ENCODE measurements around the gene PTPN18. TPM values are rescaled to one million over a fixed set of nuclear protein-coding genes. Genes with fewer than 3 reads are reported as not detected.

PTPN18 gene
- total and polyA plus RNA-seq, 2 donors (not counting 1 experiment from before 2014, with no cell fraction given), result 91.0 to 102 TPM

GRCh38 chr2:130310881-130311280 is 45.0 kb upstream of the PTPN18 start:
- Histone ChIP-seq H3K4me1 (ENCODE audit: control insufficient read depth in 2 of 2, insufficient read depth in 2 of 2, low read length in 2 of 2) (no peaks in the 10 kb centered on the region), H3K9ac (ENCODE audit: low read length) (no peak overlapping the region), H3K27me3 (replicated peaks in 1 of 4; ENCODE audit: control extremely low read depth in 1 of 4, control insufficient read depth in 3 of 4, insufficient read depth in 4 of 4, low read length in 3 of 4) (peaks cover 0 to 4% (median 0%) of the 10 kb centered on the region in 4 experiments), H3K4me2 (replicated peaks; ENCODE audit: low read depth, low read length, poor library complexity, severe bottlenecking) (no peak overlapping the region), H3K79me2 (ENCODE audit: control insufficient read depth, insufficient read depth, low read length) (no peaks in the 10 kb centered on the region), H3K36me3 (replicated peaks in 1 of 2; ENCODE audit: control extremely low read depth in 1 of 2, control insufficient read depth in 1 of 2, extremely low read depth in 1 of 2, insufficient read depth in 2 of 2, low read length in 1 of 2) (no peaks in the 10 kb centered on the region), H2AFZ (ENCODE audit: insufficient read depth, low read depth, low read length, poor library complexity, severe bottlenecking) (no peak overlapping the region), H3K27ac (ENCODE audit: low read length in 2 of 2) (no peak overlapping the region), H3K9me3 (ENCODE audit: control extremely low read depth in 1 of 3, control insufficient read depth in 2 of 3, insufficient read depth in 1 of 3, low read length in 2 of 3) (no peaks in the 10 kb centered on the region), H3K4me3 (ENCODE audit: control extremely low read depth in 1 of 5, extremely low read depth in 1 of 5, insufficient read depth in 1 of 5, low read depth in 2 of 5, low read length in 4 of 5) (no peak overlapping the region), H4K20me1 (ENCODE audit: control insufficient read depth, insufficient read depth, low read length, poor library complexity, severe bottlenecking) (no peaks in the 10 kb centered on the region)
- ATAC-seq (ENCODE audit: low read depth) (no peak), DNase-seq (no peak)
- POLR2A ChIA-PET, result no interaction called here
- Mint-ChIP-seq H3K4me1 (no peaks in the 10 kb centered on the region), H3K4me3 (no peak overlapping the region), H3K9me3 (ENCODE audit: insufficient read depth) (no peaks in the 10 kb centered on the region), H3K27ac (no peak overlapping the region), H3K27me3 (peaks cover 7% of the 10 kb centered on the region)
- intact Hi-C loops (cut with micrococcal nuclease), result no loop called here
- CTCF ChIA-PET, result no interaction called here
- TF ChIP-seq CTCF (IDR thresholded peaks at IDR 0.05), result no peak

- no peaks in the 10 kb centered on the region for H3K36me3 ChIP-seq (replicated peaks in 1 of 2; ENCODE audit: control extremely low read depth in 1 of 2, control insufficient read depth in 1 of 2, extremely low read depth in 1 of 2, insufficient read depth in 2 of 2, low read length in 1 of 2)
- ChIA-PET POLR2A (no interaction called here), CTCF (no interaction called here)
- Mint-ChIP-seq H3K4me1 (no peaks in the 10 kb centered on the region), H3K27me3 (peaks cover 11% of the 10 kb centered on the region), H3K4me3 (no peak overlapping the region), H3K9me3 (ENCODE audit: insufficient read depth) (no peaks in the 10 kb centered on the region), H3K27ac (no peak overlapping the region)
- peaks cover 0 to 8% (median 0%) of the 10 kb centered on the region in 4 experiments for H3K27me3 ChIP-seq (replicated peaks in 1 of 4; ENCODE audit: control extremely low read depth in 1 of 4, control insufficient read depth in 3 of 4, insufficient read depth in 4 of 4, low read length in 3 of 4)
- H3K9me3 ChIP-seq (ENCODE audit: control extremely low read depth in 1 of 3, control insufficient read depth in 2 of 3, insufficient read depth in 1 of 3, low read length in 2 of 3), result no peaks in the 10 kb centered on the region
- intact Hi-C loops (cut with micrococcal nuclease), result no loop called here
- 84% methylated on average over 12 of the region's 12 CpGs for WGBS (ENCODE audit: insufficient coverage)
- no peak overlapping the region for H3K4me2 ChIP-seq (replicated peaks; ENCODE audit: low read depth, low read length, poor library complexity, severe bottlenecking)
- H3K27ac ChIP-seq (ENCODE audit: low read length in 2 of 2), result no peak overlapping the region
- DNase-seq (no peak), ATAC-seq (ENCODE audit: low read depth) (no peak)
- no peaks in the 10 kb centered on the region for H3K4me1 ChIP-seq (ENCODE audit: control insufficient read depth in 2 of 2, insufficient read depth in 2 of 2, low read length in 2 of 2)
- TF ChIP-seq EZH2 (IDR thresholded peaks at IDR 0.05; ENCODE audit: borderline replicate concordance, insufficient read depth, low read depth, low read length, poor library complexity, severe bottlenecking) (no peak), CTCF (IDR thresholded peaks at IDR 0.05) (no peak)
- no peaks in the 10 kb centered on the region for H3K79me2 ChIP-seq (ENCODE audit: control insufficient read depth, insufficient read depth, low read length)
- H2AFZ ChIP-seq (ENCODE audit: insufficient read depth, low read depth, low read length, poor library complexity, severe bottlenecking), result no peak overlapping the region
- no peaks in the 10 kb centered on the region for H4K20me1 ChIP-seq (ENCODE audit: control insufficient read depth, insufficient read depth, low read length, poor library complexity, severe bottlenecking)
- no peak overlapping the region for H3K4me3 ChIP-seq (ENCODE audit: control extremely low read depth in 1 of 5, extremely low read depth in 1 of 5, insufficient read depth in 1 of 5, low read depth in 2 of 5, low read length in 4 of 5)
- no peak overlapping the region for H3K9ac ChIP-seq (ENCODE audit: low read length)
Observed at GRCh38 chr2:130313812-130314334, 42.0 kb upstream of the PTPN18 start.
